ENCODE measurements around the gene KLF18. TPM values are rescaled to one million over a fixed set of nuclear protein-coding genes. Genes with fewer than 3 reads are reported as not detected.
"Not testable (repeated sequence)": the region's sequence is repeated elsewhere in the genome, so short reads cannot be mapped to it uniquely, and the experiment has no call there.

KLF18 gene
- total RNA-seq, 1 donor, result not detected

DNA sequence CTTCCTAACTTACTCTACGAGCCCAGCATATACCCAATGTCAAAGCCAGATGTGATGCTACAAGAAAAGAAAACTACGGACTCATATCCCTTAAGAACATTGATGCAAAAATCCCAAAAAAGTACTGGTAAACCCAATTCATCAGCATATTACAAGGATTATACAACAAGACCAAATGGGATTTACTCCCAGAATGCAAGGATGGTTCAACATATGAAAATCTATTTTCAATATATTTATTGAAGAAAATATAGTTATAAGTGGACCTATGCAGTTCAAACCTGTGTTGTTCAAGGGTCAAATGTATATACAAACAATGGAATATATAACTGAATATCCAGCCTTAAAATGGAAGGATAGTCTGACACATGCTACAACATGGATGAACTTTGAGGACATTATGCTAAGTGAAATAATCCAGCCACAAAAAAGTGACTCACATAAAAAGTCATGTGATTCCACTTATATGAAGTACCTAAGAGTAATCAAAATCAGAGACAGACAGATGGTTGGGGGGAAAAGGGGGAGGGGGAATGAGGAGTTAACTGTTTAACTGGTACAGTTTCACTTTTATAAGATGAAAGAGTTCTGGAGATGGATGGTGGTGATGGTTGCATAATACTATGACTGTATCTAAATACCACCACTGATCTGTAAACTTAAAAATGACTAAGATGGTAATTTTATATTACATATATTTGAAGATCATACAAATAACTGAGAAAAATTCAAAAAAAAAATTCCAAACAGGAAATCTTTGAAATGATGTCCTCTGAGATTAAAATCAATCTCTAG is 3.7 kb upstream of the KLF18 start:
- TF ChIP-seq, protein P1, sequence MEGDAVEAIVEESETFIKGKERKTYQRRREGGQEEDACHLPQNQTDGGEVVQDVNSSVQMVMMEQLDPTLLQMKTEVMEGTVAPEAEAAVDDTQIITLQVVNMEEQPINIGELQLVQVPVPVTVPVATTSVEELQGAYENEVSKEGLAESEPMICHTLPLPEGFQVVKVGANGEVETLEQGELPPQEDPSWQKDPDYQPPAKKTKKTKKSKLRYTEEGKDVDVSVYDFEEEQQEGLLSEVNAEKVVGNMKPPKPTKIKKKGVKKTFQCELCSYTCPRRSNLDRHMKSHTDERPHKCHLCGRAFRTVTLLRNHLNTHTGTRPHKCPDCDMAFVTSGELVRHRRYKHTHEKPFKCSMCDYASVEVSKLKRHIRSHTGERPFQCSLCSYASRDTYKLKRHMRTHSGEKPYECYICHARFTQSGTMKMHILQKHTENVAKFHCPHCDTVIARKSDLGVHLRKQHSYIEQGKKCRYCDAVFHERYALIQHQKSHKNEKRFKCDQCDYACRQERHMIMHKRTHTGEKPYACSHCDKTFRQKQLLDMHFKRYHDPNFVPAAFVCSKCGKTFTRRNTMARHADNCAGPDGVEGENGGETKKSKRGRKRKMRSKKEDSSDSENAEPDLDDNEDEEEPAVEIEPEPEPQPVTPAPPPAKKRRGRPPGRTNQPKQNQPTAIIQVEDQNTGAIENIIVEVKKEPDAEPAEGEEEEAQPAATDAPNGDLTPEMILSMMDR (IDR thresholded peaks at IDR 0.05; ENCODE audit: insufficient read depth, low read length), result no peak
- no peak for DNase-seq (ENCODE audit: low read depth)
- no peak overlapping the region for H3K4me3 ChIP-seq (ENCODE audit: low read depth, low read length)

DNA sequence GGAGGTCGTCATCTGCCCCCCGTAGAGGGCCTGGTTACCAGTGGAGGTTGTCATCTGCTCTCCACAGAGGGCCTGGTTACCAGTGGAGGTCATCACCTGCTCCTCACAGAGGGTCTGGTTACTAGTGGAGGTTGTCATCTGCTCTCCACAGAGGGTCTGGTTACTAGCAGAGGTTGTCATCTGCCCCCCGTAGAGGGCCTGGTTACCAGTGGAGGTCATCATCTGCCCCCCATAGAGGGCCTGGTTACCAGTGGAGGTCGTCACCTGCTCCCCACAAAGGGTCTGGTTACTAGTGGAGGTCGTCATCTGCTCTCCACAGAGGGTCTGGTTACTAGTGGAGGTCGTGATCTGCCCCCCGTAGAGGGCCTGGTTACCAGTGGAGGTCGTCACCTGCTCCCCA is 1.9 kb downstream of the KLF18 start:
- not testable (repeated sequence) for H3K4me3 ChIP-seq (ENCODE audit: low read depth, low read length); DNase-seq (ENCODE audit: low read depth)

DNA sequence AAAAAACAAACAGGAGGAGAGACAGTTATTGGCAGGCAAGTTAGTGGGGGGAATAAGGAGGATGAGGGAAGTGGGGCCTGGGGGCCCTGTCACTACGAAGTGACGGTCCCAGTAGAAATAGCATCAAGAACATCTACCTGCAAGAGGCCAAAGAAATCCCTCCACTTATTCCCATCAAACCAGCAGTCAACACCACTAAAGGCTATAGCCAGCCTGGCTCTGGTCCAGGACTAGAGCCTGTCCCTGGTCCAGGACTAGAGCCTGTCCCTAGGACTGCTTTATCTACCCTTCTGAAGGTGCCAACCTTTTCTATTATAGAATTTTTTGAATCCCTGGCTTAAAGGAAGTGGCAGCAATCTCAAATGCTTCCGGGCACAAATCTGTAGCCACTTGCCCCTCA is 3.2 kb downstream of the KLF18 start:
- H3K4me3 ChIP-seq (ENCODE audit: low read depth, low read length), result no peak overlapping the region
- TF ChIP-seq, protein P1 (IDR thresholded peaks at IDR 0.05; ENCODE audit: insufficient read depth, low read length), result no peak

DNA sequence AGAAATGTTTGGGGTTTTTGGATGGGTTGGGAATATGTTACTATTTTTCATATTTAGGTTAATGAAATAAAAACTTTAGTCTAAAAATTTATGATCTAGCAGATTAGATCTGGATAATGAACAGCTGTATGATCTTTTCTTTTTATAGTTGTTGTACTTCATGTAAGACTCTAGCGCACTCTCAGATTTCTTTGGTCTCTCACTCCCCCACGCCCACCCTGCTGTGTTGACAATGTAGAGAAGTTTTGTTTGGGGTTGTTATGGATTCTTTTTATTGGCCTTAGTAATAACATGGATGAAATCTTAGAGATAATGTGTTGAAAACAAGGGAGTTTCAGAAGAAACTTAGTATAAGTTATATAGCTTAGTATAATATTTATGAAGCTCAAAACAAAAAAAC is 5.5 kb downstream of the KLF18 start:
- no peak overlapping the region for H3K4me3 ChIP-seq (ENCODE audit: low read depth, low read length)
- TF ChIP-seq, protein P1 (IDR thresholded peaks at IDR 0.05; ENCODE audit: insufficient read depth, low read length), result no peak
- DNase-seq (ENCODE audit: low read depth), result no peak

More for the DNA sequence above, 3.2 kb downstream of the KLF18 start:
- DNase-seq (ENCODE audit: low read depth), result no peak

DNA sequence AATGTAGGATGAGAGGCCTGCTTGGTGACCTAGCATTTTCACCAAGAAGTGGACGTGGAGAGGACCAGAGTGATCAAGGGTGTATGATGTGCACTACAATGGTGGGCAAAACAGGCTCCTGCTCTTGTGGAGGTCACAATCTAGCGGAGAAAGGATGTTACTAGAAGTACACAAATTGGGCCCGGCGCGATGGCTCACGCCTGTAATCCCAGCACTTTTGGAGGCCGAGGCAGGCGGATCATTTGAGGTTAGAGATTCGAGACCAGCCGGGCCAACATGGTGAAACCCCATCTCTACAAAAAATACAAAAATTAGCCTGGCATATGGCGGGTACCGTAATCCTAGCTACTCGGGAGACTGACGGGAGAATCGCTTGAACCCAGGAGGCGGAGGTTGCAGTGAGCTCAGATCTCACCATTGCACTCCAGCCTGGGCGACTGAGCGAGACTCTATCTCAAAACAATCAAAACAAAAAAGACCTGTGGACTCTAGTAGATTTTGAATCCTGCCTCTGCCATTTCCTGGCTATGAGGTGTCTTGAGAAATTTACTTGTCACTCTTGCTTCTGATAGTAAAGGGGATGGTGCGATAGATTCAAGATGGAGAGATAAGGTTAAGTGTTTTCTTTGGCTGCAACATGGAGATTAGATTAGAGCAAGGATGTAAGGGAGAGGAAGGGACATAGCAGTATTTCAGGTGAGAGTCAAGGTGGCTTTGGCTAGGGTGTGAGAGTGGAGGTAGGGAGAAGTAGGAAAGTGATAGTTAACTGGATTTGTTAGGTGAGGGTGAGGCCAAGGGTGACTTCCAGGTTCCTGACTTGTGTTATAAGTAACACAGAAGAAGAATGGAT is 7.1 kb downstream of the KLF18 start:
- DNase-seq (ENCODE audit: low read depth), result no peak
- H3K4me3 ChIP-seq (ENCODE audit: low read depth, low read length), result no peak overlapping the region
- TF ChIP-seq, protein P1 (IDR thresholded peaks at IDR 0.05; ENCODE audit: insufficient read depth, low read length), result no peak

DNA sequence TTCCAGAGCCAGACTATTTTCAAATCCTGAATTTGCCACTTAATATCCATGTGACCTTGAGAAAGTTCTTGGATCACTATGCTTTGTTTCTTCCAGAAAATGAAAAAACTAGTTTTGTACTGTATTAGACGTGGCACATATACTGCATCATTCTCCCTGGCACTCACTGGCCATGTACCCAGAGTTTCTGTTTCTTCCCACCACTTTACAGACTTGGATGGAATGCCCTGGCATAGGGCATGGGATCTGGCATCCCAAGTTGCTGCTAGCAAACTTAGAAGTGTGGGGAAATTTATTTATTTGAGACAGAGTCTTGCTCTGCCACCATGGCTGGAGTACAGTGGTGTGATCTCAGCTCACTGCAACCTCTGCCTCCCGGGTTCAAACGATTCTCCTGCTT is 10.0 kb downstream of the KLF18 start:
- DNase-seq (ENCODE audit: low read depth), result no peak
- H3K4me3 ChIP-seq (ENCODE audit: low read depth, low read length), result no peak overlapping the region
- TF ChIP-seq, protein P1 (IDR thresholded peaks at IDR 0.05; ENCODE audit: insufficient read depth, low read length), result no peak

Measured in fibroblast of the aortic adventitia (primary cell).